Activated CD8-positive, alpha-beta T cell treated with anti-CD3 and anti-CD28 coated beads for 36 hours (primary cell): ENCODE results near the gene CCDC71. TPM values are rescaled to one million over a fixed set of nuclear protein-coding genes. Genes with fewer than 3 reads are reported as not detected.

ENCODE experiments used
- ATAC-seq: fragments of 200-7000 bp; cut with Tn5 transposase; one replicate; pipeline ENCODE4 v1.10.0; 2021; ENCODE audit warnings: mild to moderate bottlenecking, moderate library complexity
- CTCF ChIA-PET: fragments of 350-600 bp; sonication (Branson Sonifier 250); formaldehyde crosslinking; loops from one replicate; lab custom pipeline; 2021; ENCODE audit warnings: antibody characterized with exemption; lab: Charles Lee
- POLR2A ChIA-PET: fragments of 350-600 bp; sonication (Branson Sonifier 250); formaldehyde crosslinking; loops from one replicate; lab custom pipeline; 2021; ENCODE audit warnings: antibody characterized with exemption; lab: Charles Lee
- DNase-seq: peaks from one replicate; pipeline ENCODE4 v3.0.0-alpha.2; 2020
- H3K27ac Mint-ChIP-seq: one replicate; pipeline ENCODE4 v1.8.0; 2021; ENCODE audit warnings: mild to moderate bottlenecking, mixed read lengths
- H3K27me3 Mint-ChIP-seq: one replicate; pipeline ENCODE4 v1.8.0; 2021; ENCODE audit warnings: mixed read lengths
- H3K36me3 Mint-ChIP-seq: one replicate; pipeline ENCODE4 v1.8.0; 2021; ENCODE audit warnings: low read depth, mixed read lengths
- H3K4me1 Mint-ChIP-seq: one replicate; pipeline ENCODE4 v1.8.0; 2021; ENCODE audit warnings: low read depth, mixed read lengths
- H3K4me3 Mint-ChIP-seq: one replicate; pipeline ENCODE4 v1.8.0; 2021; ENCODE audit warnings: mild to moderate bottlenecking, moderate library complexity, mixed read lengths
- H3K9me3 Mint-ChIP-seq: one replicate; pipeline ENCODE4 v1.8.0; 2021; ENCODE audit warnings: mixed read lengths
- CTCF ChIP-seq: fragments of 200-600 bp; IDR thresholded peaks from one replicate; pipeline ENCODE4 v1.8.0; 2022; ENCODE audit warnings: antibody characterized with exemption, mild to moderate bottlenecking
- intact Hi-C: fragments of 100-400 bp; cut with micrococcal nuclease; formaldehyde crosslinking; loops from one replicate; pipeline ENCODE4 v1.10.0; 2022
- total RNA-seq, 2 experiments: library from RNA; stranded (reverse); gene quantifications; one replicate each; pipeline ENCODE4 v1.2.3, GENCODE V29; 2021

The CCDC71 gene
- total RNA-seq, 2 experiments from 2014 or later = 18.1 to 18.7 TPM

- ATAC-seq (no peak), DNase-seq (no peak)
- H3K36me3 Mint-ChIP-seq = no peaks in the 10 kb centered on the region
- CTCF ChIA-PET = interaction anchor here (1.3 kb wide), 1 partner anchor 39 kb away, joined by 4 read pairs; no protein-coding TSS in a partner anchor
- no peak overlapping the region for H3K4me3 Mint-ChIP-seq
- intact Hi-C loops = no loop called here
- TF ChIP-seq CTCF = no peak
- H3K27me3 Mint-ChIP-seq = no peaks in the 10 kb centered on the region
- H3K4me1 Mint-ChIP-seq = no peaks in the 10 kb centered on the region
- POLR2A ChIA-PET = interaction anchor here (1.7 kb wide), 1 partner anchor 11 kb away, joined by 9 read pairs; the partner anchor contains the start of gene USP19
- no peak overlapping the region for H3K27ac Mint-ChIP-seq
- no peaks in the 10 kb centered on the region for H3K9me3 Mint-ChIP-seq
Measured at GRCh38 chr3:49131576-49131975, 34.6 kb downstream of the CCDC71 start.

- Mint-ChIP-seq H3K36me3 (no peaks in the 10 kb centered on the region), H3K27me3 (no peaks in the 10 kb centered on the region), H3K4me3 (no peak overlapping the region), H3K27ac (no peak overlapping the region), H3K9me3 (no peaks in the 10 kb centered on the region), H3K4me1 (no peaks in the 10 kb centered on the region)
- CTCF ChIA-PET = interaction anchor here (1.3 kb wide), 1 partner anchor 39 kb away, joined by 4 read pairs; no protein-coding TSS in a partner anchor
- DNase-seq (no peak), ATAC-seq (no peak)
- TF ChIP-seq CTCF = no peak
- intact Hi-C loops = no loop called here
- POLR2A ChIA-PET = interaction anchor here (1.3 to 1.7 kb wide), 3 partner anchors 10 to 66 kb away, joined by 3 to 9 read pairs (median 5); partner anchors contain the start of gene USP19
Measured at GRCh38 chr3:49131040-49131439, 35.1 kb downstream of the CCDC71 start.

- no peak for ATAC-seq
- CTCF ChIA-PET = no interaction called here
- TF ChIP-seq CTCF = no peak
Measured at GRCh38 chr3:49124991-49125670, 41.0 kb downstream of the CCDC71 start.

GRCh38 chr3:49124203-49124602 lies 41.9 kb downstream of the CCDC71 start:
- Mint-ChIP-seq H3K4me3 (no peak overlapping the region), H3K27me3 (no peaks in the 10 kb centered on the region), H3K4me1 (peaks cover 15% of the 10 kb centered on the region), H3K27ac (no peak overlapping the region), H3K36me3 (no peaks in the 10 kb centered on the region), H3K9me3 (no peaks in the 10 kb centered on the region)
- ChIA-PET POLR2A (interaction anchor here (0.7 to 1.3 kb wide), 2 partner anchors 9 to 81 kb away, joined by 3 to 4 read pairs; partner anchors contain the start of gene LAMB2), CTCF (no interaction called here)
- intact Hi-C loops = no loop called here
- ATAC-seq (no peak), DNase-seq (no peak)
- no peak for TF ChIP-seq CTCF

More at GRCh38 chr3:49124991-49125670, 41.0 kb downstream of the CCDC71 start:
- H3K36me3 Mint-ChIP-seq = no peaks in the 10 kb centered on the region
- POLR2A ChIA-PET = interaction anchor here (1.3 kb wide), 1 partner anchor 8 kb away, joined by 4 read pairs; the partner anchor contains the start of gene LAMB2
- peak; percentile 10 for DNase-seq
- H3K9me3 Mint-ChIP-seq = no peaks in the 10 kb centered on the region
- intact Hi-C loops = no loop called here
- H3K27me3 Mint-ChIP-seq = no peaks in the 10 kb centered on the region
- H3K4me1 Mint-ChIP-seq = peaks cover 9% of the 10 kb centered on the region
- no peak overlapping the region for H3K4me3 Mint-ChIP-seq
- H3K27ac Mint-ChIP-seq = no peak overlapping the region

GRCh38 chr3:49123687-49124086 lies 42.4 kb downstream of the CCDC71 start:
- Mint-ChIP-seq H3K27ac (no peak overlapping the region), H3K27me3 (no peaks in the 10 kb centered on the region), H3K36me3 (peaks cover 4% of the 10 kb centered on the region), H3K4me1 (peaks cover 20% of the 10 kb centered on the region), H3K9me3 (no peaks in the 10 kb centered on the region), H3K4me3 (no peak overlapping the region)
- CTCF ChIA-PET = no interaction called here
- intact Hi-C loops = no loop called here
- TF ChIP-seq CTCF = no peak
- DNase-seq (no peak), ATAC-seq (no peak)
- POLR2A ChIA-PET = no interaction called here
